HL-60 (cell line): ENCODE data around the gene GABPA.

ENCODE experiments used
- DNase-seq, 2 experiments: peaks; one replicate each; pipeline ENCODE4 v3.0.0-alpha.2; 2010 to 2020; ENCODE audit warnings: low read depth in 1 of 2, low spot score in 1 of 2
- H3K27ac ChIP-seq: fragments of 250-450 bp; sonication (Bioruptor Pico); replicated peaks from 2 replicates; pipeline ENCODE4 v1.5.1; 2020; ENCODE audit warnings: mild to moderate bottlenecking, moderate library complexity
- H3K27me3 ChIP-seq: fragments of 250-450 bp; sonication (Bioruptor Pico); 2 replicates; pipeline ENCODE4 v1.5.1; 2021; ENCODE audit warnings: mild to moderate bottlenecking, moderate library complexity; ENCODE audit not compliant: insufficient read depth, poor library complexity, severe bottlenecking
- H3K4me3 ChIP-seq: replicated peaks from 2 replicates; pipeline ENCODE4 v1.5.1; 2011; ENCODE audit warnings: mild to moderate bottlenecking, control low read depth, low read length; ENCODE audit not compliant: insufficient read depth
- GABPA ChIP-seq: IDR thresholded peaks from 2 replicates; pipeline ENCODE4 v1.6.1; 2012; ENCODE audit warnings: low read depth
- POLR2AphosphoS5 ChIP-seq: IDR thresholded peaks from 2 replicates; pipeline ENCODE4 v1.6.1; 2012; ENCODE audit warnings: low read depth
- REST ChIP-seq: IDR thresholded peaks from 2 replicates; pipeline ENCODE4 v1.6.1; 2012; ENCODE audit warnings: low read depth; ENCODE audit not compliant: insufficient replicate concordance
- SPI1 ChIP-seq: IDR thresholded peaks from 2 replicates; pipeline ENCODE4 v1.6.1; 2012; ENCODE audit warnings: low read depth, mild to moderate bottlenecking, borderline replicate concordance
- TF ChIP-seq, protein P1 (sequence below): IDR thresholded peaks from one replicate; pipeline ENCODE4 v1.5.1; 2011; ENCODE audit warnings: low read length, control low read depth, inconsistent platforms; ENCODE audit not compliant: insufficient read depth

Gene GABPA

DNA sequence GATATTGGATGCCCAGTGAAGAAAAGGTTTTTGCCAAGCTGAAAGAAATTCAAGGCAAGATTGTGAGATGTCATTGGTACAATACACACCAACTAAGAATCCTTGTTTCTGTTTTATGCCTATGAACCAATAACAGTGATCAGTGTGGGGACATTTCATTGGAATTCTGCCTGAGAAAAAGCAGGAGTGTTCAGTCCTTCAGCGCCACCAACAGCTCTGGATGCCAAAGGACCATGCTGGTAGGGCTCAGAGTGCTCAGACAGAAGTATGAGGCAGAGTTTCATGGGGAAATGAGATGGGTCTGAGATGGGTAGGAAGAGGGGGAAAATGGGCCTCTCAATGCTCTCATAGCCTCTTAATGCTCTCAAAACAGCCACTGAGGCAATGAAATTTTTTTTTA is 56.5 kb downstream of the GABPA start:
- no peak for TF ChIP-seq POLR2AphosphoS5
- TF ChIP-seq, protein P1, sequence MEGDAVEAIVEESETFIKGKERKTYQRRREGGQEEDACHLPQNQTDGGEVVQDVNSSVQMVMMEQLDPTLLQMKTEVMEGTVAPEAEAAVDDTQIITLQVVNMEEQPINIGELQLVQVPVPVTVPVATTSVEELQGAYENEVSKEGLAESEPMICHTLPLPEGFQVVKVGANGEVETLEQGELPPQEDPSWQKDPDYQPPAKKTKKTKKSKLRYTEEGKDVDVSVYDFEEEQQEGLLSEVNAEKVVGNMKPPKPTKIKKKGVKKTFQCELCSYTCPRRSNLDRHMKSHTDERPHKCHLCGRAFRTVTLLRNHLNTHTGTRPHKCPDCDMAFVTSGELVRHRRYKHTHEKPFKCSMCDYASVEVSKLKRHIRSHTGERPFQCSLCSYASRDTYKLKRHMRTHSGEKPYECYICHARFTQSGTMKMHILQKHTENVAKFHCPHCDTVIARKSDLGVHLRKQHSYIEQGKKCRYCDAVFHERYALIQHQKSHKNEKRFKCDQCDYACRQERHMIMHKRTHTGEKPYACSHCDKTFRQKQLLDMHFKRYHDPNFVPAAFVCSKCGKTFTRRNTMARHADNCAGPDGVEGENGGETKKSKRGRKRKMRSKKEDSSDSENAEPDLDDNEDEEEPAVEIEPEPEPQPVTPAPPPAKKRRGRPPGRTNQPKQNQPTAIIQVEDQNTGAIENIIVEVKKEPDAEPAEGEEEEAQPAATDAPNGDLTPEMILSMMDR: no peak
- no peak for TF ChIP-seq GABPA
- no peak for TF ChIP-seq SPI1
- no peak for TF ChIP-seq REST
- no peak overlapping the region for H3K27ac ChIP-seq
- no peaks in the 10 kb centered on the region for H3K27me3 ChIP-seq
- no peak overlapping the region for H3K4me3 ChIP-seq
- no peak for DNase-seq

DNA sequence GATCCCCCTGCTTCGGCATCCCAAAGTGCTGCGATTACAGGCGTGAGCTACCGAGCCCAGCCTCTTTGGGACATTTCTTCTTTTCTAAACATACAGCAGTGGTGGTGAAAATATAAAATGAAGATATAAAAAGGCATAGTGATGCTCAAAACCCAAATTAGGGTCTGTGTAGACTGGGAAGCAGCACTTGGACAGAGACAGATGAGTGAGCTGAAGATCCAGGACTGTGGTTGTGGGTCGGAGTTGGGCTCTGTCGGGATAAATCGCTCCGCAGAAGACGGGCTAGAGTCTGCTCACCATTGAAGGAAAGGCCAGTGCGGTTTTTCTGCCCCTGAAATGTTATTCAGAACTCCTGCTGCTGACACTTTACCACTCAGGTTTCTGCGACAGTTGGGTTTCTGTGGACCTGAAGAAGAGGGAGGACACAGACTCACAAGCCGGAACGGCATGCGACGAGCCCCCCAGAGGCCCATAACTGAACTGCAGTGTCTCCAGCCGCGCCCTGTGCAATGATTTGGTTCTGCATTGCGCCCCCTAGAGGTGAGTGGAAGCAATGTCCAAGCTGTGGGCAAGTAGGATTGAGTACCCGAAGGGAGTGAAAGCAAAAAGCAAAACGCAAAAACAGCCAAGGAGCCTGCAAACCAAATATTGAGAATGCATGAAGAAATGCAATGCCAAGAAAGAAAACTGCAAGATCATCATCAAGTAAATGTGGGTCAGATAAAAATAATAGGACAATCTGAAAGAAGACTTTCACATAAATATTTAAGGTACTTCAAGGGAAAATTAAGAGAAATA is 66.6 kb downstream of the GABPA start:
- no peak overlapping the region for H3K27ac ChIP-seq
- DNase-seq: peak; percentile 64 to 88
- no peak overlapping the region for H3K4me3 ChIP-seq
- TF ChIP-seq REST (peak; percentile 29), POLR2AphosphoS5 (no peak), SPI1 (no peak)
- TF ChIP-seq, protein P1: peak; percentile 97
- no peaks in the 10 kb centered on the region for H3K27me3 ChIP-seq

GRCh38 chr21:25806060-25806459 is 71.3 kb downstream of the GABPA start:
- no peak for TF ChIP-seq SPI1
- TF ChIP-seq POLR2AphosphoS5: no peak
- TF ChIP-seq GABPA: no peak
- TF ChIP-seq, protein P1: no peak
- TF ChIP-seq REST: no peak
- Histone ChIP-seq H3K4me3 (no peak overlapping the region), H3K27ac (no peak overlapping the region), H3K27me3 (no peaks in the 10 kb centered on the region)
- no peak for DNase-seq
